GM21786 (cell line): ENCODE results near the gene TRPM4.
"Not testable (repeated sequence)": the region's sequence is repeated elsewhere in the genome, so short reads cannot be mapped to it uniquely, and the experiment has no call there.

Source experiments
- ATAC-seq: cut with Tn5 transposase; IDR thresholded peaks from one replicate; pipeline ENCODE4 v1.9.1; 2021; ENCODE audit not compliant: unreplicated experiment

The TRPM4 gene

GRCh38 chr19:49150106-49150943 is 7.3 kb upstream of the TRPM4 start:
- ATAC-seq, result no peak

DNA sequence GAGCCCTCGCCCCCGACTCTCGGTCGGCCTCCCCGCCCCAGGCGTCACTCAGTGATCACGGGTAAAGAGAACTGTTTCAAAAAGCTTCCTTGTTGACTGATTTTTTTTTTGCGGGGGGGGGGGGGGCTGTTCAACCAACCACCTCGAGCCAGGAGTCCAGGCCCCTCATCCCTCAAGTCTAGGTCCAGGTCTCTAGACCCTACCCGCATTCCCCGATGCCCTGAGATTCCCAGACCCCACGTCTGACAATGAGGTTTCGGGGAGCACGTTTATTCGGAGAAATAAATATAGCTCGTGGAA is 6.7 kb upstream of the TRPM4 start:
- no peak for ATAC-seq

DNA sequence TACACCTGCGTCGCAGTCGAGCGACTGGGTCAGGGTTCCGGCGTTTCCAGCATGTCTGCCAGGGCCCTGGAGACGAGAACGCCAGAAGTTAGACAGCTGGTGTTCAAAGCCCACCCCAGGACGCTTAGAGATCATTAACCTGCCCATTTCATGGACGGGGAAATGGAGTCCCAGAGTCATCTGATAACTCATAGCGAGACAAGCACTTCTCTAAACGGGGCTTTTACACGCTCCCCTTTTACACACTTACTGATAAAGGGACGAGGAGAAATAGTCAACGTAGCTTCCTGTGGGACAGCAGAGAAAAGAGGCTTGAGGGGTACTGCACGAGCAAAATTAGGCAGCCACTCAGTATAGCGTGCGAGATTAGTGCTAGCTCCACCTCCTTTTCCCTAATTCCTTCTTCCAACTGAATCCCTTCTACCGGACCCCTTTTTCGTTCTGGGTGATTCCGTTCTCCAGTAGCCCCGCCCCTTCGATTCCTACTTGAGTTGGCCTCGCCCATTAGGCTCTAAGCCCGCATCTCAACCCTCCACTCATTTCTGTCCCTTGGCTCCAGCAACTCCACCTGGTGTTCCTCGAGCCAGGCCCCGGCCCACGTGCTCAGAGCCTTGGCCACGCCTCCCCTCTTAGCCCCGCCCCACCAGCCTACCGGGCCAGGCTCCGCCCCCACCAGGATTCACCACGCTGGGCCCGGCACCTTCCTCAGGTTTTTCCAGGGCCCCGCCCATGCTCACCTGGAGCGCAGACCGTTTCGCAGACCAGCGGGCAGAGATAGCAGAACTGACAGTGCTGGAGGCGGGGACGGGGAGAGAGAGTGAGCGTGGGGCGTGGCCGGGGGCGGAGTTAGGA is 6.1 kb upstream of the TRPM4 start:
- ATAC-seq, result no peak

- no peak for ATAC-seq
These were observed 5.5 kb upstream of the TRPM4 start for GRCh38 chr19:49152119-49152550.

DNA sequence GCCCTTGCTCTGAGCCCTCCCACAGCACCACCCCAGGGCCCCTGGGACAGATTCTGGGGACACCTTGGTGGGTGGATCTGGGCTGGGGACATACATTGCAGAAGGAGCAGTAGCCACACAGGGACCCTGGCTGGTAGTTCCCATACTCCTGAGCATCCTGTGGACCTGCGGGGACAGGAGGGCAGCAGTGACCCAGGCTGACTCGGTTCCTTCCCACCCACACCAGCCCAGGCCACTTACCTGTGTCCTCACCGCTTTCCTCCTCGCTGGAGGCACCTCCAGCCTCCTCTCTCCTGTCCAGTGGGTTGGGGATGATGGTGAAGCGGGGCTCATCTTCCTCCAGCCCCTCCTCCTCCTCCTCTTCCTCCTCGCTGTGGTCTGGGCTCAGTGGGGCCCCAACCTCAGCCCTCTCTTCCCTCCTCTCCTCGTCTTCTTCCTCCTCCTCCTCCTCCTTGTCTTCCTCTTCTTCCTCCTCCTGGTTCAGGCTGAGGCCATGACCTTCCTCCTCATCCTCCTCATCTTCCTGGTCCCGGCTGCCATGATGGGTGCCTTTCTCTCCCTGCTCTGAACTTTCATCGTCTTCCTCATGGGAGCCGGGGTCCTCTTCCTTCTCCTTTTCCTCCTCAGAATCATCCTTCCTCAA is 4.3 kb upstream of the TRPM4 start:
- no peak for ATAC-seq

GRCh38 chr19:49154279-49154678 is 3.3 kb upstream of the TRPM4 start:
- no peak for ATAC-seq

DNA sequence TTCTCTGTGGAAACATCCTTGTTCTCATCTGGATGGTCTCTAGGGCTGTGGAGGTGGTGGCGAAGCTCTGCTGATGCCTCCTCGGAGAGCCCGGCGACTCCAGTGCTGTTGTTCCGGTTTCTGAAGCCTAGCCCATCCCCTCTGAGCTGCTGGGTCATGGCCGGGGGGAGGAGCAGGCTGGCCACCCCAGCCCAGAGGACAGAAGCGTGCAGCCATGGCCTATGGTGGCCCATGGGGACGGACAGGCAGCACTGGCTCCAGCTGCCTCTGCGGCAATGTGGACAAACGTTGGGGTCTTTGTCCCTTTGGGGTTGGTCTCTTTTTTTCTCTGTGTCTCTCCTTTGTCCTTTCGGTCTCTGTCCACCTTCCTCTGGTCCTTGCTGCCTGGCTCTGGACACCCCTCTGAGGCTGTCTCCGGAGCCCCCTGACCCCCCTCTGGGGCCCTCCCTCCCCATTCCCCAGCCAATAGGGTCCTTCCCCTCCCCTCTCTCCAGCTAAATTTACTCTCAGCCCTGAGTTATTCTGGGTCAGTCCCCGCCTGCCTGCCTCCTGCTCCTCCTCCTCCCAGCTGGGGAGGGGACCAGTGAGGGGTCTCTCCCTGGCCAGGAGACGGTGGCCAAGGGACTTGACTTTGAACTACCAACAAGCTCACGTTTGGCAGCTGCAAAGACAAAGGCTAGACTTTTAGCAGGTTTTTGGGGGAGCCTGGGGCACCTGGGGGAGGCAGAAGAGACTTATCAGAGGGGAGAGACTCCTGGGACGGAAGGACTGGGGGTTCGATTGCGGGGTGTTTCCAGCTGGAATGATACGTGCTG is 2.4 kb upstream of the TRPM4 start, which contains the start of gene HRC:
Gene HRC, minus strand, starts transcription at position 392 of the 815 bp plus-strand sequence. Its CDS starts 159 bp downstream, at position 233.
- no peak for ATAC-seq

GRCh38 chr19:49155820-49156346 is 1.7 kb upstream of the TRPM4 start:
- no peak for ATAC-seq

- no peak for ATAC-seq
These were observed 3.0 kb downstream of the TRPM4 start for GRCh38 chr19:49160450-49161189.

DNA sequence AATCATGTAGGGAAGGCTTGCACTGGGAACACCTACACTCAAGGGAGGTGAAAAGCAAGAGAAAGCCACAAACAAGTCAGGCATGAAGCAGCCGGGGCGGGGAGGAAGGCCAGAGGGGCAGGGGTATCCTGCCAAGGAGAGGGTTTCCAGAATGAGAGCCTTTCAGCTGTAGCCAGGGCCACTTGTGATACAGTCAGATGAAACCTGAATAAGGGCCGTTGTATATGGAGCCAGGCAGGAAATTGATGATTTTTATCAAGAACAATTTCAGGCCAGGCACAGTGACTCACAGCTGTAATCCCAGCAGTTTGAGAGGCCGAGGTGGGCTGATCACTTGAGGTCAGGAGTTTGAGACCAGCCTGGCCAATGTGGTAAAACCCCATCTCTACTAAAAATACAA is 4.4 kb downstream of the TRPM4 start:
- ATAC-seq, result no peak

GRCh38 chr19:49165111-49165750 is 7.6 kb downstream of the TRPM4 start:
- no peak for ATAC-seq

- ATAC-seq, result no peak
These were observed 8.3 kb downstream of the TRPM4 start for GRCh38 chr19:49165865-49166301.

GRCh38 chr19:49167857-49168409 is 10.3 kb downstream of the TRPM4 start:
- ATAC-seq, result no peak

DNA sequence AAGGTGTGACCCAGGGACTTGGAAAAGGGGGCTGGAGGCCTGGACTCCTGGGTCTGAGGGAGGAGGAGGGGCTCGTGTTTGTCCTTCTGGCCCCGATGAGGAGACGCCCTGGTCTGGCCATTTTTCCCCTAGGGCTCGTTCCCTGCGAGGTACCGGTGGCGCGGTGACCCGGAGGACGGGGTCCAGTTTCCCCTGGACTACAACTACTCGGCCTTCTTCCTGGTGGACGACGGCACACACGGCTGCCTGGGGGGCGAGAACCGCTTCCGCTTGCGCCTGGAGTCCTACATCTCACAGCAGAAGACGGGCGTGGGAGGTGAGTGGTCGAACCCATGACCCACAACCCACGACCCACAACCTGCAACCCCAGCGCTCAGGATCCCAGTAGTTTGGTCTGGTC is 10.8 kb downstream of the TRPM4 start:
- ATAC-seq, result no peak

DNA sequence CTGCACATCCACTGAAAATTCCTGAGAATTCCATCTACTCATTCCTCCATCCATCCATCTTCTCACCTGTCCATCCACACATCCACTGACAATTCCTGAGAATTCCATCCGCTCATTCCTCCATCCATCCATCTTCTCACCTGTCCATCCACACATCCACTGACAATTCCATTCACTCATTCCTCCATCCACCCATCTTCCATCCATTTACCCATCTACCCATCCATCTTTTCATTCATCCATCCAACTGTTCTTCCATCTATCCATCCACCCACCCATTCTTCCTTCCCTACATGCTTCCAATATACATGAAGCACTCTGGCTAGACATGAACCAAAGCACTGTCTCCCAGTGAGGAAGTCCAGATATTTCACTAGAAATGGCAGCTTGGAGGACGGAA is 15.6 kb downstream of the TRPM4 start:
- no peak for ATAC-seq

DNA sequence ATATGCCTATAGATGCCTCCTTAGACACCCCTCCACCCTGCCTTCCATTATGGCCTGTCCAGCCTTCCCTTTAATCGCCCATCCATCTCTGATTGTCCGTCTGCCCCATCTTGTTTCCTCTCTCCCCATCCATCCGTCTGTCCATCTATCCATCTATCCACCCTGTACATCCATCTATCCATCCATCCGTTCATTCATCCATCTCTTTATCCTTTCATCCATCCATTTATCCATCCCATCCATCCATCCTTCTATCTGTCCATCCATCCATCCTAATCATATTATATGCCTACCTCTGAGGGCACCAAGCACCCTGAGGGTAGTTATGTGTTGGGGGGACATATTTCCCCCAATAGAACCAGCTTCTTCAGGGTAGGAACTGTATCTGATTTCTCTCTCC is 23.1 kb downstream of the TRPM4 start:
- no peak for ATAC-seq

GRCh38 chr19:49182010-49182847 is 24.6 kb downstream of the TRPM4 start:
- not testable (repeated sequence) for ATAC-seq

DNA sequence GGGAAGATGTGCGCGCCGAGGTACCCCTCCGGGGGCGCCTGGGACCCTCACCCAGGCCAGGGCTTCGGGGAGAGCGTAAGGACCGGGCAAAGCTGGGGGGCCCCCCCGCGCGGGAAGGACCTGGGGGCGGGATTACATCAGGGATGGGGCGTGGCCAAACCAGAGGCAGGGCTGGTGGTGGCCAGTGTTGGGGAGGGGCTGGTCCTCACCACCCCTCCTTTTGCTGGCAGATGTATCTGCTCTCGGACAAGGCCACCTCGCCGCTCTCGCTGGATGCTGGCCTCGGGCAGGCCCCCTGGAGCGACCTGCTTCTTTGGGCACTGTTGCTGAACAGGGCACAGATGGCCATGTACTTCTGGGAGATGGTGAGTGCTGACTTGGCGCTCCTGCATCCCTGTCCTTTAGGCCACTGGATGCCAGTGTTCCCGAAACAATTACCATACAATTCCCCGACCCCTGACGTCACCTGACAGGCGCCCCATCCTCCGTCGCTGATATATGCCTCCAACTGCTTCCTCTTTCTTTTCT is 25.3 kb downstream of the TRPM4 start:
- ATAC-seq, result no peak
